ENCODE results near the gene RNF40. TPM values are rescaled to one million over a fixed set of nuclear protein-coding genes. Genes with fewer than 3 reads are reported as not detected.

Gene RNF40
- polyA plus RNA-seq, 1 donor from 2014 or later = 85.2 TPM

- Histone ChIP-seq H3K9me2 (ENCODE audit: insufficient read depth, low read length) (no peaks in the 10 kb centered on the region), H3K27me3 (ENCODE audit: insufficient read depth, low read depth, low read length) (no peaks in the 10 kb centered on the region), H3K9me3 (ENCODE audit: low read length) (no peaks in the 10 kb centered on the region), H3F3A (ENCODE audit: insufficient read depth, low read length, poor library complexity, severe bottlenecking) (no peaks in the 10 kb centered on the region), H3K9ac (ENCODE audit: low read length) (no peak overlapping the region), H3K27ac (ENCODE audit: low read length) (no peak overlapping the region), H3K36me3 (ENCODE audit: insufficient read depth, low read length) (no peaks in the 10 kb centered on the region), H2AFZ (ENCODE audit: low read depth, low read length) (no peak overlapping the region), H4K20me1 (ENCODE audit: insufficient read depth) (no peaks in the 10 kb centered on the region), H3K79me2 (replicated peaks; ENCODE audit: insufficient read depth, low read length) (no peaks in the 10 kb centered on the region), H3K4me3 (ENCODE audit: low read length) (no peak overlapping the region), H3K4me2 (ENCODE audit: low read length) (no peak overlapping the region)
- TF ChIP-seq, protein P1, sequence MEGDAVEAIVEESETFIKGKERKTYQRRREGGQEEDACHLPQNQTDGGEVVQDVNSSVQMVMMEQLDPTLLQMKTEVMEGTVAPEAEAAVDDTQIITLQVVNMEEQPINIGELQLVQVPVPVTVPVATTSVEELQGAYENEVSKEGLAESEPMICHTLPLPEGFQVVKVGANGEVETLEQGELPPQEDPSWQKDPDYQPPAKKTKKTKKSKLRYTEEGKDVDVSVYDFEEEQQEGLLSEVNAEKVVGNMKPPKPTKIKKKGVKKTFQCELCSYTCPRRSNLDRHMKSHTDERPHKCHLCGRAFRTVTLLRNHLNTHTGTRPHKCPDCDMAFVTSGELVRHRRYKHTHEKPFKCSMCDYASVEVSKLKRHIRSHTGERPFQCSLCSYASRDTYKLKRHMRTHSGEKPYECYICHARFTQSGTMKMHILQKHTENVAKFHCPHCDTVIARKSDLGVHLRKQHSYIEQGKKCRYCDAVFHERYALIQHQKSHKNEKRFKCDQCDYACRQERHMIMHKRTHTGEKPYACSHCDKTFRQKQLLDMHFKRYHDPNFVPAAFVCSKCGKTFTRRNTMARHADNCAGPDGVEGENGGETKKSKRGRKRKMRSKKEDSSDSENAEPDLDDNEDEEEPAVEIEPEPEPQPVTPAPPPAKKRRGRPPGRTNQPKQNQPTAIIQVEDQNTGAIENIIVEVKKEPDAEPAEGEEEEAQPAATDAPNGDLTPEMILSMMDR (IDR thresholded peaks at IDR 0.05; ENCODE audit: poor library complexity, severe bottlenecking) = no peak
- no peak for TF ChIP-seq RAD21 (conservative IDR thresholded peaks at IDR 0.05)
- TF ChIP-seq POLR2AphosphoS5 (IDR thresholded peaks at IDR 0.05) = no peak
- TF ChIP-seq TAF1 (IDR thresholded peaks at IDR 0.05; ENCODE audit: low read depth) = no peak
- no peak for TF ChIP-seq EP300 (conservative IDR thresholded peaks at IDR 0.05; ENCODE audit: poor library complexity, severe bottlenecking)
- no peak for TF ChIP-seq EZH2 (IDR thresholded peaks at IDR 0.05; ENCODE audit: borderline replicate concordance, insufficient read depth, low read length, poor library complexity, severe bottlenecking)
- TF ChIP-seq SMC3 (conservative IDR thresholded peaks at IDR 0.05; ENCODE audit: poor library complexity) = no peak
- TF ChIP-seq MXI1 (conservative IDR thresholded peaks at IDR 0.05; ENCODE audit: poor library complexity, severe bottlenecking) = no peak
- TF ChIP-seq, protein P2, sequence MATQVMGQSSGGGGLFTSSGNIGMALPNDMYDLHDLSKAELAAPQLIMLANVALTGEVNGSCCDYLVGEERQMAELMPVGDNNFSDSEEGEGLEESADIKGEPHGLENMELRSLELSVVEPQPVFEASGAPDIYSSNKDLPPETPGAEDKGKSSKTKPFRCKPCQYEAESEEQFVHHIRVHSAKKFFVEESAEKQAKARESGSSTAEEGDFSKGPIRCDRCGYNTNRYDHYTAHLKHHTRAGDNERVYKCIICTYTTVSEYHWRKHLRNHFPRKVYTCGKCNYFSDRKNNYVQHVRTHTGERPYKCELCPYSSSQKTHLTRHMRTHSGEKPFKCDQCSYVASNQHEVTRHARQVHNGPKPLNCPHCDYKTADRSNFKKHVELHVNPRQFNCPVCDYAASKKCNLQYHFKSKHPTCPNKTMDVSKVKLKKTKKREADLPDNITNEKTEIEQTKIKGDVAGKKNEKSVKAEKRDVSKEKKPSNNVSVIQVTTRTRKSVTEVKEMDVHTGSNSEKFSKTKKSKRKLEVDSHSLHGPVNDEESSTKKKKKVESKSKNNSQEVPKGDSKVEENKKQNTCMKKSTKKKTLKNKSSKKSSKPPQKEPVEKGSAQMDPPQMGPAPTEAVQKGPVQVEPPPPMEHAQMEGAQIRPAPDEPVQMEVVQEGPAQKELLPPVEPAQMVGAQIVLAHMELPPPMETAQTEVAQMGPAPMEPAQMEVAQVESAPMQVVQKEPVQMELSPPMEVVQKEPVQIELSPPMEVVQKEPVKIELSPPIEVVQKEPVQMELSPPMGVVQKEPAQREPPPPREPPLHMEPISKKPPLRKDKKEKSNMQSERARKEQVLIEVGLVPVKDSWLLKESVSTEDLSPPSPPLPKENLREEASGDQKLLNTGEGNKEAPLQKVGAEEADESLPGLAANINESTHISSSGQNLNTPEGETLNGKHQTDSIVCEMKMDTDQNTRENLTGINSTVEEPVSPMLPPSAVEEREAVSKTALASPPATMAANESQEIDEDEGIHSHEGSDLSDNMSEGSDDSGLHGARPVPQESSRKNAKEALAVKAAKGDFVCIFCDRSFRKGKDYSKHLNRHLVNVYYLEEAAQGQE (IDR thresholded peaks at IDR 0.05; ENCODE audit: borderline replicate concordance) = no peak
Measured at GRCh38 chr16:30797670-30798309, 35.7 kb downstream of the RNF40 start.

GRCh38 chr16:30802936-30803335, 40.8 kb downstream of the RNF40 start:
- no peaks in the 10 kb centered on the region for H3K36me3 ChIP-seq (ENCODE audit: insufficient read depth, low read length)
- no peak overlapping the region for H3K4me3 ChIP-seq (ENCODE audit: low read length)
- no peak overlapping the region for H3K27ac ChIP-seq (ENCODE audit: low read length)
- no peak overlapping the region for H3K4me2 ChIP-seq (ENCODE audit: low read length)
- H3K79me2 ChIP-seq (replicated peaks; ENCODE audit: insufficient read depth, low read length) = no peaks in the 10 kb centered on the region
- no peaks in the 10 kb centered on the region for H3K9me3 ChIP-seq (ENCODE audit: low read length)
- no peaks in the 10 kb centered on the region for H3F3A ChIP-seq (ENCODE audit: insufficient read depth, low read length, poor library complexity, severe bottlenecking)
- H4K20me1 ChIP-seq (ENCODE audit: insufficient read depth) = no peaks in the 10 kb centered on the region
- H3K9ac ChIP-seq (ENCODE audit: low read length) = no peak overlapping the region
- H3K9me2 ChIP-seq (ENCODE audit: insufficient read depth, low read length) = no peaks in the 10 kb centered on the region
- H2AFZ ChIP-seq (ENCODE audit: low read depth, low read length) = no peak overlapping the region
- H3K27me3 ChIP-seq (ENCODE audit: insufficient read depth, low read depth, low read length) = no peaks in the 10 kb centered on the region
- no peak for TF ChIP-seq SMC3 (conservative IDR thresholded peaks at IDR 0.05; ENCODE audit: poor library complexity)
- no peak for TF ChIP-seq POLR2AphosphoS5 (IDR thresholded peaks at IDR 0.05)
- TF ChIP-seq, protein P1 (IDR thresholded peaks at IDR 0.05; ENCODE audit: poor library complexity, severe bottlenecking) = no peak
- TF ChIP-seq TAF1 (IDR thresholded peaks at IDR 0.05; ENCODE audit: low read depth) = no peak
- no peak for TF ChIP-seq EP300 (conservative IDR thresholded peaks at IDR 0.05; ENCODE audit: poor library complexity, severe bottlenecking)
